K562 (cell line): ENCODE measurements around the gene IL11. TPM values are rescaled to one million over a fixed set of nuclear protein-coding genes. Genes with fewer than 3 reads are reported as not detected.

ENCODE experiments used
- ATAC-seq: fragments of 200-7000 bp; cut with Tn5 transposase; 3 replicates; pipeline ENCODE4 v1.9.1; 2020; ENCODE audit warnings: moderate library complexity
- BruUV-seq: library from RNA; stranded (reverse); fragments of 400-500 nt; replicated peaks from 2 replicates; lab custom pipeline; 2021; lab: Mats Ljungman, UMichigan
- CTCF ChIA-PET: fragments of 300-600 bp; formaldehyde crosslinking; extraction: SDS; loops from one replicate; lab custom pipeline; 2021; ENCODE audit warnings: low intra/inter-chr PET ratio; lab: Yijun Ruan, JAX
- POLR2A ChIA-PET: fragments of 300-600, 350-650 bp; sonication (Branson Sonifier 250); formaldehyde crosslinking; extraction: SDS; loops from one replicate; lab custom pipeline; 2021; ENCODE audit warnings: antibody characterized with exemption, inconsistent platforms; lab: Yijun Ruan, JAX
- DNase-seq, 4 experiments: peaks; one replicate each; pipeline versions ENCODE4 v3.0.0 to v3.0.0-alpha.2; 2011 to 2018; ENCODE audit warnings: low spot score in 3 of 4, mixed read lengths in 3 of 4; ENCODE audit errors: extremely low read depth in 1 of 4
- FAIRE-seq: peaks from 2 replicates; lab custom pipeline; 2011; peaks lifted over from hg19 to GRCh38; lab: Jason Lieb, UNC
- H2AFZ ChIP-seq: 2 replicates; pipeline ENCODE4 v1.6.0; 2011; ENCODE audit warnings: low read depth, low read length, control low read depth, inconsistent platforms
- H3K27ac ChIP-seq: fragments of 200-600 bp; 3 replicates; pipeline ENCODE4 v1.8.0; 2011; ENCODE audit warnings: low read depth, mild to moderate bottlenecking, control low read depth, inconsistent platforms, low read length, moderate library complexity, mixed read lengths; ENCODE audit errors: extremely low read depth
- H3K27me3 ChIP-seq, 2 experiments: fragments of 300-600 bp in 1 of 2; 2 replicates in 1 of 2; 3 replicates in 1 of 2; pipeline versions ENCODE4 v1.6.0 to v1.8.0; 2011; ENCODE audit warnings: inconsistent platforms in 2 of 2, low read length in 2 of 2, mild to moderate bottlenecking in 1 of 2, mixed read lengths in 1 of 2, moderate library complexity in 1 of 2; ENCODE audit not compliant: control insufficient read depth in 2 of 2, insufficient read depth in 2 of 2
- H3K36me3 ChIP-seq: fragments of 300-600 bp; 3 replicates; pipeline ENCODE4 v1.8.0; 2011; ENCODE audit warnings: mild to moderate bottlenecking, low read length, inconsistent platforms; ENCODE audit not compliant: control insufficient read depth, insufficient read depth
- H3K4me1 ChIP-seq, 2 experiments: fragments of 200-600 bp in 1 of 2; replicated peaks in 1 of 2; 2 replicates in 1 of 2; 3 replicates in 1 of 2; pipeline versions ENCODE4 v1.5.1 to v1.8.0; 2011; ENCODE audit warnings: inconsistent platforms in 2 of 2, low read length in 2 of 2, mild to moderate bottlenecking in 1 of 2, mixed read lengths in 1 of 2, moderate library complexity in 1 of 2; ENCODE audit not compliant: control insufficient read depth in 2 of 2, insufficient read depth in 2 of 2
- H3K4me2 ChIP-seq: 2 replicates; pipeline ENCODE4 v1.6.1; 2011; ENCODE audit warnings: low read length, control low read depth, inconsistent platforms, mixed read lengths; ENCODE audit not compliant: insufficient read depth
- H3K4me3 ChIP-seq: fragments of 200-600 bp; sonication (generic), shearing (Covaris generic); 2 replicates; pipeline ENCODE4 v1.5.1; 2016; ENCODE audit warnings: control low read depth, inconsistent platforms
- H3K79me2 ChIP-seq: fragments of 200-600 bp; 3 replicates; pipeline ENCODE4 v1.8.0; 2011; ENCODE audit warnings: low read length, inconsistent platforms; ENCODE audit not compliant: control insufficient read depth, insufficient read depth
- H3K9ac ChIP-seq, 2 experiments: 2 replicates each; pipeline versions ENCODE4 v1.6.0 to v1.6.1; 2011; ENCODE audit warnings: low read depth in 2 of 2, low read length in 2 of 2, control low read depth in 1 of 2, inconsistent platforms in 1 of 2, mild to moderate bottlenecking in 1 of 2, mixed read lengths in 1 of 2; ENCODE audit not compliant: insufficient read depth in 1 of 2
- H3K9me1 ChIP-seq: one replicate; pipeline ENCODE4 v1.6.0; 2011; ENCODE audit warnings: inconsistent platforms, mild to moderate bottlenecking, low read length, moderate library complexity; ENCODE audit not compliant: control insufficient read depth, insufficient read depth
- H3K9me3 ChIP-seq: replicated peaks from 2 replicates; pipeline ENCODE4 v1.5.1; 2011; ENCODE audit warnings: low read depth, low read length, inconsistent platforms; ENCODE audit not compliant: control insufficient read depth, insufficient read depth
- H4K20me1 ChIP-seq: replicated peaks from 2 replicates; pipeline ENCODE4 v1.6.1; 2011; ENCODE audit warnings: low read length, inconsistent platforms, mixed read lengths; ENCODE audit not compliant: control insufficient read depth, insufficient read depth
- FOXA3 ChIP-seq, 2 experiments: fragments of 450-650 bp in 1 of 2; sonication (generic) in 1 of 2; formaldehyde crosslinking; IDR thresholded peaks in 1 of 2; conservative IDR thresholded peaks in 1 of 2; 2 replicates each; pipeline versions ENCODE4 v1.4.0 to v1.8.0; 2020 to 2022; ENCODE audit warnings: mild to moderate bottlenecking in 2 of 2, missing genetic modification reagents in 1 of 2
- HEY1 ChIP-seq: fragments of 250-450 bp; sonication (Bioruptor Pico); IDR thresholded peaks from 2 replicates; pipeline ENCODE4 v1.5.0; 2020; ENCODE audit warnings: mild to moderate bottlenecking, moderate library complexity, borderline replicate concordance
- POU5F1 ChIP-seq: fragments of 150-350 bp; IDR thresholded peaks from 2 replicates; pipeline ENCODE4 v1.6.1; 2014; ENCODE audit warnings: borderline replicate concordance, low read length, low read depth, mild to moderate bottlenecking; ENCODE audit not compliant: partially characterized antibody
- WGBS: fragments of 100-300 bp; shearing (Covaris generic); methylation state at CpG from one replicate; pipeline ENCODE4 v1.1.6; 2016; ENCODE audit warnings: low coverage, mixed read lengths; ENCODE audit not compliant: insufficient coverage; ENCODE audit errors: missing lambda C conversion rate; 5-methylcytosine and 5-hydroxymethylcytosine counted together
- in situ Hi-C: fragments of 300-500 bp; cut with MboI; formaldehyde crosslinking; loops from 4 replicates; pipeline ENCODE4 v1.15.0; 2018; ENCODE audit warnings: inconsistent platforms, mixed read lengths
- intact Hi-C: fragments of 100-400 bp; cut with micrococcal nuclease; formaldehyde crosslinking; loops from 2 replicates; pipeline ENCODE4 v1.14.2; 2022
- polyA plus RNA-seq, 8 experiments: library from polyadenylated mRNA; depleted of rRNA in 4 of 8; stranded (reverse) in 5 of 8; unstranded in 3 of 8; fragments of >200 nt; fragmentation: Nextera tagmentation in 2 of 8; fragmentation: Illumina TruSeq in 1 of 8; extraction: Ambion mirVana in 2 of 8; extraction: Trizol in 1 of 8; gene quantifications; 2 replicates each; pipeline versions ENCODE4 v1.2.1 to v1.2.3, GENCODE V29; 2011 to 2014; ENCODE audit warnings: inconsistent platforms in 1 of 8, missing spikeins in 1 of 8
- total RNA-seq, 7 experiments: library from RNA; depleted of rRNA in 6 of 7; stranded (reverse); fragments of >200 nt in 6 of 7; fragmentation: Illumina TruSeq in 2 of 7; extraction: Trizol in 2 of 7; gene quantifications; 2 replicates each; pipeline versions ENCODE4 v1.2.1 to v1.2.3, GENCODE V29; 2011 to 2021; ENCODE audit warnings: low replicate concordance in 1 of 7
- TF ChIP-seq, protein P1 (sequence below): fragments of 250-450 bp; sonication (Bioruptor Pico); IDR thresholded peaks from 2 replicates; pipeline ENCODE4 v1.4.0; 2020
- TF ChIP-seq, protein P2 (sequence below): fragments of 200-800 bp; sonication (Bioruptor generic); IDR thresholded peaks from 2 replicates; pipeline ENCODE4 v1.6.1; 2017; ENCODE audit warnings: missing genetic modification characterization, missing compliant biosample characterization
- TF ChIP-seq, protein P3 (sequence below): sonication (generic); formaldehyde crosslinking; IDR thresholded peaks from 2 replicates; pipeline ENCODE4 v1.8.1; 2022; ENCODE audit warnings: missing genetic modification reagents
- TF ChIP-seq, protein P4 (sequence below): fragments of 250-450 bp; sonication (Bioruptor Pico); IDR thresholded peaks from 2 replicates; pipeline ENCODE4 v1.5.0; 2020; ENCODE audit warnings: mild to moderate bottlenecking

IL11 gene
- total and polyA plus RNA-seq, 9 of the 15 experiments (the other 6 are each of a cell fraction or from before 2014, with no cell fraction given), result 0.04 to 0.42 (median 0.06) TPM; not detected in 6

DNA sequence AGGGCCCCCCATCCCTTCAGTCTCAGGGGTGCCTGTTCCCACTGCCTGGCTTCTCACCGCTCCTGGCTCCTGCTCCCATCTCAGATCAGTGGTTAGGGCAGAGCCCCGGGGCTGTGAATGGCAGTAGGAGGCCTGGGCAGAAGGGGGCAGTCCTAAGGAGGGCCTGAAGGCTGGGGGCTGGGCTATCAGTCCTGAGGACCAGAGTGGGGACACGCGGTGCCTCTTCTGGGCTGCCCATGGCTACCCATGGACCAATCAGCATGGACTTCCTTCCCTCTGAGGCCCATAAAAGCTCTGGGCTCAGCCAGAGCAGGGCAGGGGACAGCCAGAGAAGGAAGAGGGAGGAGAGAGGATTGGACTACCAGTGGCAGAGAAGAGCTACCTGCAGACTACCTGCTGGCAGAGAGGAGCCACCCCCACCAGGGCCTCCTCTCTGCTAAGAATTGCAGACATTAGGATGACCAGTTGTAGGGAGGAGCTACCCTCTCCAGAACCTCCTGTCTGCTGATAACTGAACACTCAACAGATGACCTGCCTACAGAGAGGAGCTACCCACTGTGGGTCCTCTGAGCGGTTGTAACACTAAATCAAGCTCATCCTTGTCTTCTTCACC, 49.5 kb upstream of the IL11 start (continued):
- TF ChIP-seq, protein P1, sequence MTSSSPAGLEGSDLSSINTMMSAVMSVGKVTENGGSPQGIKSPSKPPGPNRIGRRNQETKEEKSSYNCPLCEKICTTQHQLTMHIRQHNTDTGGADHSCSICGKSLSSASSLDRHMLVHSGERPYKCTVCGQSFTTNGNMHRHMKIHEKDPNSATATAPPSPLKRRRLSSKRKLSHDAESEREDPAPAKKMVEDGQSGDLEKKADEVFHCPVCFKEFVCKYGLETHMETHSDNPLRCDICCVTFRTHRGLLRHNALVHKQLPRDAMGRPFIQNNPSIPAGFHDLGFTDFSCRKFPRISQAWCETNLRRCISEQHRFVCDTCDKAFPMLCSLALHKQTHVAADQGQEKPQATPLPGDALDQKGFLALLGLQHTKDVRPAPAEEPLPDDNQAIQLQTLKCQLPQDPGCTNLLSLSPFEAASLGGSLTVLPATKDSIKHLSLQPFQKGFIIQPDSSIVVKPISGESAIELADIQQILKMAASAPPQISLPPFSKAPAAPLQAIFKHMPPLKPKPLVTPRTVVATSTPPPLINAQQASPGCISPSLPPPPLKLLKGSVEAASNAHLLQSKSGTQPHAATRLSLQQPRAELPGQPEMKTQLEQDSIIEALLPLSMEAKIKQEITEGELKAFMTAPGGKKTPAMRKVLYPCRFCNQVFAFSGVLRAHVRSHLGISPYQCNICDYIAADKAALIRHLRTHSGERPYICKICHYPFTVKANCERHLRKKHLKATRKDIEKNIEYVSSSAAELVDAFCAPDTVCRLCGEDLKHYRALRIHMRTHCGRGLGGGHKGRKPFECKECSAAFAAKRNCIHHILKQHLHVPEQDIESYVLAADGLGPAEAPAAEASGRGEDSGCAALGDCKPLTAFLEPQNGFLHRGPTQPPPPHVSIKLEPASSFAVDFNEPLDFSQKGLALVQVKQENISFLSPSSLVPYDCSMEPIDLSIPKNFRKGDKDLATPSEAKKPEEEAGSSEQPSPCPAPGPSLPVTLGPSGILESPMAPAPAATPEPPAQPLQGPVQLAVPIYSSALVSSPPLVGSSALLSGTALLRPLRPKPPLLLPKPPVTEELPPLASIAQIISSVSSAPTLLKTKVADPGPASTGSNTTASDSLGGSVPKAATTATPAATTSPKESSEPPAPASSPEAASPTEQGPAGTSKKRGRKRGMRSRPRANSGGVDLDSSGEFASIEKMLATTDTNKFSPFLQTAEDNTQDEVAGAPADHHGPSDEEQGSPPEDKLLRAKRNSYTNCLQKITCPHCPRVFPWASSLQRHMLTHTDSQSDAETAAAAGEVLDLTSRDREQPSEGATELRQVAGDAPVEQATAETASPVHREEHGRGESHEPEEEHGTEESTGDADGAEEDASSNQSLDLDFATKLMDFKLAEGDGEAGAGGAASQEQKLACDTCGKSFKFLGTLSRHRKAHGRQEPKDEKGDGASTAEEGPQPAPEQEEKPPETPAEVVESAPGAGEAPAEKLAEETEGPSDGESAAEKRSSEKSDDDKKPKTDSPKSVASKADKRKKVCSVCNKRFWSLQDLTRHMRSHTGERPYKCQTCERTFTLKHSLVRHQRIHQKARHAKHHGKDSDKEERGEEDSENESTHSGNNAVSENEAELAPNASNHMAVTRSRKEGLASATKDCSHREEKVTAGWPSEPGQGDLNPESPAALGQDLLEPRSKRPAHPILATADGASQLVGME (CRISPR knock-in tag), result no peak

DNA sequence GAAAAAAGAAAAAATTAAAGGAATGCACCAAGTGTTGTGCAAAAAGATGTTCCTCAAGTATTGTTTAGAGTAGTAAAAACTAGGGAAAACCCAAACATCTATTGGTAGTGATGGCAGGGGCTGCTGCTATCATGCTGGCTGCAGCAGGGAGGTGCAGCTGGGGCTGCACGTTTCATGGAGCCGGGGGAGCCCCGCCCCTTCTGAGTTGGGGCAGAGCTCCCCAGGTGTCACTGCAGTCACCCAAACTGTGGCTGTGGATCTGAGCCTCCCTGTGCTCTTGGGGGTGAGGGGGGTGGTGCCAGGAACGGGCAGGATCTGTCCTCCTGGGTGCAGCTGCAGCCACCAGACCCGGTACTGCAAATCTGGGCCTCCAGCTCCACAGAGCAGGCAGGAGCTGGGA, 48.8 kb upstream of the IL11 start:
- in situ Hi-C loops (no loop called here), intact Hi-C loops (loop anchor here (10.0 kb wide), 1 partner anchor 334 kb away; no protein-coding TSS in a partner anchor)
- H3K4me2 ChIP-seq, result no peak overlapping the region
- ATAC-seq, result no peak
- peaks cover 3 to 4% of the 10 kb centered on the region in 2 experiments; a peak in 3 of 5 replicates for H3K27me3 ChIP-seq
- ChIA-PET CTCF (interaction anchor here (2.2 kb wide), 1 partner anchor 277 kb away, joined by 4 read pairs; no protein-coding TSS in a partner anchor), POLR2A (interaction anchor here (1.3 to 2.5 kb wide), 3 partner anchors 10 to 19 kb away, joined by 3 to 14 read pairs (median 10); partner anchors contain the start of gene UBE2S)
- DNase-seq, result no peak
- H3K36me3 ChIP-seq, result no peaks in the 10 kb centered on the region
- H3K79me2 ChIP-seq, result no peaks in the 10 kb centered on the region
- no peak for FAIRE-seq
- H3K9ac ChIP-seq, result no peak overlapping the region
- no peaks in the 10 kb centered on the region for H3K9me1 ChIP-seq
- no TSS peak for BruUV-seq
- no peak overlapping the region for H2AFZ ChIP-seq
- H3K27ac ChIP-seq, result no peak overlapping the region
- WGBS, result 5% methylated on average over 5 of the region's 5 CpGs
- H3K9me3 ChIP-seq, result peaks cover 7% of the 10 kb centered on the region; the same call in 1 of the 2 replicates
- peaks cover 4 to 10% of the 10 kb centered on the region in 2 experiments; a peak in 3 of 5 replicates for H3K4me1 ChIP-seq
- H3K4me3 ChIP-seq, result no peak overlapping the region
- H4K20me1 ChIP-seq, result no peaks in the 10 kb centered on the region
- TF ChIP-seq POU5F1, result no peak
- TF ChIP-seq FOXA3 (CRISPR knock-in tag; conservative IDR thresholded peaks at IDR 0.05 in 1 of 2, IDR thresholded peaks at IDR 0.05 in 1 of 2), result no peak
- TF ChIP-seq HEY1 (CRISPR knock-in tag), result no peak
- TF ChIP-seq, protein P2, sequence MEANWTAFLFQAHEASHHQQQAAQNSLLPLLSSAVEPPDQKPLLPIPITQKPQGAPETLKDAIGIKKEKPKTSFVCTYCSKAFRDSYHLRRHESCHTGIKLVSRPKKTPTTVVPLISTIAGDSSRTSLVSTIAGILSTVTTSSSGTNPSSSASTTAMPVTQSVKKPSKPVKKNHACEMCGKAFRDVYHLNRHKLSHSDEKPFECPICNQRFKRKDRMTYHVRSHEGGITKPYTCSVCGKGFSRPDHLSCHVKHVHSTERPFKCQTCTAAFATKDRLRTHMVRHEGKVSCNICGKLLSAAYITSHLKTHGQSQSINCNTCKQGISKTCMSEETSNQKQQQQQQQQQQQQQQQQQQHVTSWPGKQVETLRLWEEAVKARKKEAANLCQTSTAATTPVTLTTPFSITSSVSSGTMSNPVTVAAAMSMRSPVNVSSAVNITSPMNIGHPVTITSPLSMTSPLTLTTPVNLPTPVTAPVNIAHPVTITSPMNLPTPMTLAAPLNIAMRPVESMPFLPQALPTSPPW, result no peak
- TF ChIP-seq, protein P3, sequence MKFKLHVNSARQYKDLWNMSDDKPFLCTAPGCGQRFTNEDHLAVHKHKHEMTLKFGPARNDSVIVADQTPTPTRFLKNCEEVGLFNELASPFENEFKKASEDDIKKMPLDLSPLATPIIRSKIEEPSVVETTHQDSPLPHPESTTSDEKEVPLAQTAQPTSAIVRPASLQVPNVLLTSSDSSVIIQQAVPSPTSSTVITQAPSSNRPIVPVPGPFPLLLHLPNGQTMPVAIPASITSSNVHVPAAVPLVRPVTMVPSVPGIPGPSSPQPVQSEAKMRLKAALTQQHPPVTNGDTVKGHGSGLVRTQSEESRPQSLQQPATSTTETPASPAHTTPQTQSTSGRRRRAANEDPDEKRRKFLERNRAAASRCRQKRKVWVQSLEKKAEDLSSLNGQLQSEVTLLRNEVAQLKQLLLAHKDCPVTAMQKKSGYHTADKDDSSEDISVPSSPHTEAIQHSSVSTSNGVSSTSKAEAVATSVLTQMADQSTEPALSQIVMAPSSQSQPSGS (CRISPR knock-in tag), result no peak
- TF ChIP-seq, protein P4, sequence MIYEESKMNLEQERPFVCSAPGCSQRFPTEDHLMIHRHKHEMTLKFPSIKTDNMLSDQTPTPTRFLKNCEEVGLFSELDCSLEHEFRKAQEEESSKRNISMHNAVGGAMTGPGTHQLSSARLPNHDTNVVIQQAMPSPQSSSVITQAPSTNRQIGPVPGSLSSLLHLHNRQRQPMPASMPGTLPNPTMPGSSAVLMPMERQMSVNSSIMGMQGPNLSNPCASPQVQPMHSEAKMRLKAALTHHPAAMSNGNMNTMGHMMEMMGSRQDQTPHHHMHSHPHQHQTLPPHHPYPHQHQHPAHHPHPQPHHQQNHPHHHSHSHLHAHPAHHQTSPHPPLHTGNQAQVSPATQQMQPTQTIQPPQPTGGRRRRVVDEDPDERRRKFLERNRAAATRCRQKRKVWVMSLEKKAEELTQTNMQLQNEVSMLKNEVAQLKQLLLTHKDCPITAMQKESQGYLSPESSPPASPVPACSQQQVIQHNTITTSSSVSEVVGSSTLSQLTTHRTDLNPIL (CRISPR knock-in tag), result no peak
